Epithelial cell of proximal tubule (primary cell): Measurements from ENCODE around the gene FHIT. TPM values are rescaled to one million over a fixed set of nuclear protein-coding genes. Genes with fewer than 3 reads are reported as not detected.

Source experiments
- DNase-seq: peaks from one replicate; pipeline ENCODE4 v3.0.0-alpha.2; 2011; ENCODE audit warnings: low read depth
- H3K4me3 ChIP-seq: 2 replicates; pipeline ENCODE4 v1.5.1; 2011; ENCODE audit warnings: low read depth, mild to moderate bottlenecking, low read length
- CTCF ChIP-seq: conservative IDR thresholded peaks from 2 replicates; pipeline ENCODE4 v1.5.1; 2012; ENCODE audit warnings: low read depth, mild to moderate bottlenecking, low read length
- total RNA-seq: library from RNA; depleted of rRNA; stranded (reverse); fragments of >200 nt; gene quantifications from 2 replicates; pipeline ENCODE4 v1.2.3, GENCODE V29; 2015

FHIT gene
- total RNA-seq, 1 donor from 2014 or later: 3.7 TPM

- H3K4me3 ChIP-seq: no peak overlapping the region
- DNase-seq: no peak
- TF ChIP-seq CTCF: no peak
These were observed 1360.6 kb downstream of the FHIT start for GRCh38 chr3:59890639-59891038.

- H3K4me3 ChIP-seq: no peak overlapping the region
- no peak for TF ChIP-seq CTCF
- DNase-seq: no peak
These were observed 1364.5 kb downstream of the FHIT start for GRCh38 chr3:59886790-59887189.

- no peak for TF ChIP-seq CTCF
- DNase-seq: no peak
- no peak overlapping the region for H3K4me3 ChIP-seq
These were observed 1365.3 kb downstream of the FHIT start for GRCh38 chr3:59885899-59886400.

- TF ChIP-seq CTCF: no peak
- no peak overlapping the region for H3K4me3 ChIP-seq
- DNase-seq: no peak
These were observed 1366.2 kb downstream of the FHIT start for GRCh38 chr3:59885101-59885500.

- TF ChIP-seq CTCF: no peak
- no peak overlapping the region for H3K4me3 ChIP-seq
- DNase-seq: no peak
These were observed 1366.8 kb downstream of the FHIT start for GRCh38 chr3:59884409-59884808.

- no peak overlapping the region for H3K4me3 ChIP-seq
- no peak for TF ChIP-seq CTCF
- DNase-seq: no peak
These were observed 1368.5 kb downstream of the FHIT start for GRCh38 chr3:59882746-59883145.

- DNase-seq: no peak
- no peak for TF ChIP-seq CTCF
- no peak overlapping the region for H3K4me3 ChIP-seq
These were observed 1370.5 kb downstream of the FHIT start for GRCh38 chr3:59880717-59881116.
